ENCODE results near the gene TYRO3. TPM values are rescaled to one million over a fixed set of nuclear protein-coding genes. Genes with fewer than 3 reads are reported as not detected.

TYRO3 gene
- total RNA-seq, 1 experiment from 2014 or later: 30.3 TPM

- Histone ChIP-seq H3K27me3 (ENCODE audit: insufficient read depth, low read depth) (no peaks in the 10 kb centered on the region), H4K20me1 (ENCODE audit: insufficient read depth) (no peaks in the 10 kb centered on the region), H3F3A (ENCODE audit: insufficient read depth, low read depth) (no peaks in the 10 kb centered on the region), H3K4me1 (replicated peaks; ENCODE audit: insufficient read depth) (no peaks in the 10 kb centered on the region), H3K27ac (no peak overlapping the region), H3K79me2 (ENCODE audit: low read depth) (no peaks in the 10 kb centered on the region), H3K36me3 (ENCODE audit: low read depth) (no peaks in the 10 kb centered on the region), H3K4me3 (no peak overlapping the region), H3K9me2 (ENCODE audit: insufficient read depth) (no peaks in the 10 kb centered on the region), H3K4me2 (no peak overlapping the region), H3K9me3 (ENCODE audit: insufficient read depth, low read depth) (no peaks in the 10 kb centered on the region), H2AFZ (no peak overlapping the region)
- TF ChIP-seq EZH2 (IDR thresholded peaks at IDR 0.05; ENCODE audit: low read depth) (no peak), CTCF (conservative IDR thresholded peaks at IDR 0.05) (no peak)
- no TSS peak for BruUV-seq (replicated peaks)
- no peak for DNase-seq
- ChIA-PET CTCF (no interaction called here), POLR2A (ENCODE audit: unreplicated experiment) (interaction anchor here (0.6 kb wide), 1 partner anchor 198 kb away, joined by 10 read pairs; no protein-coding TSS in a partner anchor)
- intact Hi-C loops (cut with micrococcal nuclease; ENCODE audit: unreplicated experiment): no loop called here
These were observed 70.5 kb downstream of the TYRO3 start for GRCh38 chr15:41629463-41629862.

- ChIA-PET POLR2A (ENCODE audit: unreplicated experiment) (no interaction called here), CTCF (interaction anchor here (0.6 kb wide), 1 partner anchor 94 kb away, joined by 4 read pairs; no protein-coding TSS in a partner anchor)
- Histone ChIP-seq H3K27ac (no peak overlapping the region), H3K27me3 (ENCODE audit: insufficient read depth, low read depth) (no peaks in the 10 kb centered on the region), H3K9me2 (ENCODE audit: insufficient read depth) (no peaks in the 10 kb centered on the region), H3K4me2 (no peak overlapping the region), H3K36me3 (ENCODE audit: low read depth) (no peaks in the 10 kb centered on the region), H3K4me3 (no peak overlapping the region), H3K4me1 (replicated peaks; ENCODE audit: insufficient read depth) (no peaks in the 10 kb centered on the region), H4K20me1 (ENCODE audit: insufficient read depth) (no peaks in the 10 kb centered on the region), H3K79me2 (ENCODE audit: low read depth) (no peaks in the 10 kb centered on the region), H3K9me3 (ENCODE audit: insufficient read depth, low read depth) (no peaks in the 10 kb centered on the region), H3F3A (ENCODE audit: insufficient read depth, low read depth) (no peaks in the 10 kb centered on the region), H2AFZ (no peak overlapping the region)
- no TSS peak for BruUV-seq (replicated peaks)
- TF ChIP-seq CTCF (conservative IDR thresholded peaks at IDR 0.05): no peak
- TF ChIP-seq EZH2 (IDR thresholded peaks at IDR 0.05; ENCODE audit: low read depth): no peak
- no peak for DNase-seq
- intact Hi-C loops (cut with micrococcal nuclease; ENCODE audit: unreplicated experiment): no loop called here
These were observed 70.9 kb downstream of the TYRO3 start for GRCh38 chr15:41629883-41630282.

- no peak overlapping the region for H3K4me3 ChIP-seq
- no peaks in the 10 kb centered on the region for H3K9me2 ChIP-seq (ENCODE audit: insufficient read depth)
- intact Hi-C loops (cut with micrococcal nuclease; ENCODE audit: unreplicated experiment): no loop called here
- no peaks in the 10 kb centered on the region for H4K20me1 ChIP-seq (ENCODE audit: insufficient read depth)
- POLR2A ChIA-PET (ENCODE audit: unreplicated experiment): no interaction called here
- no peaks in the 10 kb centered on the region for H3F3A ChIP-seq (ENCODE audit: insufficient read depth, low read depth)
- no peaks in the 10 kb centered on the region for H3K79me2 ChIP-seq (ENCODE audit: low read depth)
- no peak for TF ChIP-seq EZH2 (IDR thresholded peaks at IDR 0.05; ENCODE audit: low read depth)
- TF ChIP-seq CTCF (conservative IDR thresholded peaks at IDR 0.05): no peak
- no peak overlapping the region for H3K4me2 ChIP-seq
- no peak for DNase-seq
- no peaks in the 10 kb centered on the region for H3K36me3 ChIP-seq (ENCODE audit: low read depth)
- no peak overlapping the region for H2AFZ ChIP-seq
- no peaks in the 10 kb centered on the region for H3K4me1 ChIP-seq (replicated peaks; ENCODE audit: insufficient read depth)
- H3K27ac ChIP-seq: no peak overlapping the region
- CTCF ChIA-PET: no interaction called here
- no TSS peak for BruUV-seq (replicated peaks)
- H3K9me3 ChIP-seq (ENCODE audit: insufficient read depth, low read depth): no peaks in the 10 kb centered on the region
- H3K27me3 ChIP-seq (ENCODE audit: insufficient read depth, low read depth): no peaks in the 10 kb centered on the region
These were observed 71.7 kb downstream of the TYRO3 start for GRCh38 chr15:41630616-41631217.
